HCT116 (cell line): ENCODE data around the gene CSTPP1.

Experiments
- CEBPB ChIP-seq: IDR thresholded peaks from 2 replicates; pipeline ENCODE4 v1.6.1; 2012; ENCODE audit warnings: low read depth
- CTCF ChIP-seq, 3 experiments: fragments of 200-600 bp in 1 of 3; sonication (generic) in 1 of 3; IDR thresholded peaks in 2 of 3; conservative IDR thresholded peaks in 1 of 3; 2 replicates each; pipeline ENCODE4 v1.5.1; 2012 to 2017; ENCODE audit warnings: low read depth in 2 of 3, low read length in 2 of 3, antibody characterized with exemption in 1 of 3, borderline replicate concordance in 1 of 3, control low read depth in 1 of 3, mild to moderate bottlenecking in 1 of 3, mixed read lengths in 1 of 3, mixed run types in 1 of 3, moderate library complexity in 1 of 3; ENCODE audit not compliant: insufficient read depth in 1 of 3
- EZH2 ChIP-seq: fragments of 200-600 bp; sonication (generic); IDR thresholded peaks from 2 replicates; pipeline ENCODE4 v1.6.1; 2017; ENCODE audit warnings: antibody characterized with exemption, mixed run types
- EZH2phosphoT487 ChIP-seq: fragments of 200-600 bp; IDR thresholded peaks from 2 replicates; pipeline ENCODE4 v1.6.1; 2018; ENCODE audit warnings: antibody characterized with exemption, borderline replicate concordance
- REST ChIP-seq: IDR thresholded peaks from 2 replicates; pipeline ENCODE4 v1.6.1; 2012; ENCODE audit warnings: low read depth
- TCF7L2 ChIP-seq: IDR thresholded peaks from 2 replicates; pipeline ENCODE4 v1.7.0; 2011; ENCODE audit warnings: borderline replicate concordance, inconsistent platforms; ENCODE audit not compliant: insufficient read depth, insufficient read length; ENCODE audit errors: extremely low read depth

- TF ChIP-seq CTCF (IDR thresholded peaks at IDR 0.05 in 2 of 3, conservative IDR thresholded peaks at IDR 0.05 in 1 of 3; ENCODE audit: borderline replicate concordance in 1 of 3, insufficient read depth in 1 of 3, low read depth in 2 of 3, low read length in 2 of 3), result no peak
- no peak for TF ChIP-seq EZH2phosphoT487
- TF ChIP-seq EZH2, result no peak
- no peak for TF ChIP-seq TCF7L2
- TF ChIP-seq REST, result no peak
- TF ChIP-seq CEBPB, result no peak
Observed at GRCh38 chr11:46917762-46918082, 18.8 kb upstream of the CSTPP1 start.
